ENCODE measurements around the gene TRUB1. TPM values are rescaled to one million over a fixed set of nuclear protein-coding genes. Genes with fewer than 3 reads are reported as not detected.

Gene TRUB1
- total and polyA plus RNA-seq, 12 donors: 7.9 to 106 (median 52.4) TPM

DNA sequence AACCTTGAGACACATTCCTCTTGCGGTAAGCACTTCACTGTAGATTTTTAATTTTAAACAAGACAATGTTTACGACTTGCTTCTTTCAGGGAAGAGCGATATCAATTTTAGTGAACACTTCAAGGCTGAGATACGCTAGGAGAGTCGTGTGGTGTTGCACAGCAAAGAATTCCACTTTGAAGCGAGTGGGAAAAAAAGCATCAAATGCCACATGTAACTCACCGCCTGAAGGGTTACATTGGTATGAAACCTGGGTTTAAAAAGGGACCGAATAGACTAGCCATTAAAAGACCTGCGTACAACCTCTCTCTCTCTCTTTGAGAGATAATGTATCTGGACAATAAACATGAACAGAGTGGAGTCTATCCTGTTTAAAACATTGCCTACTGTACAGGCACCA lies 86.4 kb downstream of the TRUB1 start:
- Histone ChIP-seq H3K4me3 (peak overlapping the region in 1 of 4 donors; percentile 17), H3K9me3 (replicated peaks in 1 of 3) (no peaks in the 10 kb centered on the region), H3K27ac (peak overlapping the region in 3 of 5 donors; percentile 24 to 54 (median 38)), H3K27me3 (no peaks in the 10 kb centered on the region), H3K36me3 (replicated peaks in 1 of 2) (no peaks in the 10 kb centered on the region), H3K4me1 (replicated peaks in 1 of 2) (peaks cover 0 to 10% of the 10 kb centered on the region in 2 donors)
- intact Hi-C loops (cut with DNase I): no loop called here
- no peak for DNase-seq
- TF ChIP-seq POLR2A (IDR thresholded peaks at IDR 0.05): no peak
- TF ChIP-seq, protein P1, sequence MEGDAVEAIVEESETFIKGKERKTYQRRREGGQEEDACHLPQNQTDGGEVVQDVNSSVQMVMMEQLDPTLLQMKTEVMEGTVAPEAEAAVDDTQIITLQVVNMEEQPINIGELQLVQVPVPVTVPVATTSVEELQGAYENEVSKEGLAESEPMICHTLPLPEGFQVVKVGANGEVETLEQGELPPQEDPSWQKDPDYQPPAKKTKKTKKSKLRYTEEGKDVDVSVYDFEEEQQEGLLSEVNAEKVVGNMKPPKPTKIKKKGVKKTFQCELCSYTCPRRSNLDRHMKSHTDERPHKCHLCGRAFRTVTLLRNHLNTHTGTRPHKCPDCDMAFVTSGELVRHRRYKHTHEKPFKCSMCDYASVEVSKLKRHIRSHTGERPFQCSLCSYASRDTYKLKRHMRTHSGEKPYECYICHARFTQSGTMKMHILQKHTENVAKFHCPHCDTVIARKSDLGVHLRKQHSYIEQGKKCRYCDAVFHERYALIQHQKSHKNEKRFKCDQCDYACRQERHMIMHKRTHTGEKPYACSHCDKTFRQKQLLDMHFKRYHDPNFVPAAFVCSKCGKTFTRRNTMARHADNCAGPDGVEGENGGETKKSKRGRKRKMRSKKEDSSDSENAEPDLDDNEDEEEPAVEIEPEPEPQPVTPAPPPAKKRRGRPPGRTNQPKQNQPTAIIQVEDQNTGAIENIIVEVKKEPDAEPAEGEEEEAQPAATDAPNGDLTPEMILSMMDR (IDR thresholded peaks at IDR 0.05): no peak
- WGBS, 4 donors: 44 to 50% (median 48%) methylated on average over 9 of the region's 9 CpGs

DNA sequence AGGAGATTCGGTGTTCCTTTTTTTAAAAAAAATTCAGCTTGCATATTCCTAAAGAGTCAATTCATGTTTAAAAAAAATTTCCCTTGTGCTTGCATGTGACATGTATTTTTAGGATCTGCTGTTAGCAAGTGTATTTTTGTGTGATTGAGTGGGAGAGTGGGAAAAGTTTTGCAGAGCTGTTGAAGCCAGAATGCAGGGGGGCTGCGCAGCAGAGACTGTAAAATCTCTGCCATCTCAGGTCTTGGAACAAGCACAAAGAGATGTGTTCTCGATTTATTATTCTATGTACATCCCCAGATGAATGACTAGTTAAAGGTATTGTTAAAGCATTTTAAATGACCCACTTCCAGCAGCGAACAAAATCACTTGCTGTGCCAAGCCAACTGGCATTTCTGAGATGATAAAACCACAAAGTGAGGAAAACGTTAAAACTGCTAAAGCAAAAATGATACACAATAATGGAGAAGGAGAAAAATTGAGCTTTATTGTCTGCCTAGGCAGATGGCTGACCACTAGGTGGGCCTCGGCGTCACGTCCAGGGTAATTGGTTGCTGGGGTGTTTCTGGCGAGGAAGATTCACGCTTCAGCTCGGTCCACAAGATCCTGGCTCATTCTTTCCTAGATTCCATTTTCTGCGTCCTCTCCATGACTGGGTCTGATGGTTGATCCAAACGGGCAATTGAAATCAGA lies 88.2 kb downstream of the TRUB1 start:
- Histone ChIP-seq H3K36me3 (replicated peaks in 1 of 2) (no peaks in the 10 kb centered on the region), H3K9me3 (replicated peaks in 1 of 3) (no peaks in the 10 kb centered on the region), H3K27ac (no peak overlapping the region), H3K27me3 (no peaks in the 10 kb centered on the region), H3K4me3 (no peak overlapping the region), H3K4me1 (replicated peaks in 1 of 2) (peaks cover 0 to 12% of the 10 kb centered on the region in 2 donors)
- no peak for TF ChIP-seq POLR2A (IDR thresholded peaks at IDR 0.05)
- TF ChIP-seq, protein P1 (IDR thresholded peaks at IDR 0.05): no peak
- WGBS, 4 donors: 73 to 78% (median 75%) methylated on average over 13 of the region's 13 CpGs
- DNase-seq: no peak
- intact Hi-C loops (cut with DNase I): no loop called here

DNA sequence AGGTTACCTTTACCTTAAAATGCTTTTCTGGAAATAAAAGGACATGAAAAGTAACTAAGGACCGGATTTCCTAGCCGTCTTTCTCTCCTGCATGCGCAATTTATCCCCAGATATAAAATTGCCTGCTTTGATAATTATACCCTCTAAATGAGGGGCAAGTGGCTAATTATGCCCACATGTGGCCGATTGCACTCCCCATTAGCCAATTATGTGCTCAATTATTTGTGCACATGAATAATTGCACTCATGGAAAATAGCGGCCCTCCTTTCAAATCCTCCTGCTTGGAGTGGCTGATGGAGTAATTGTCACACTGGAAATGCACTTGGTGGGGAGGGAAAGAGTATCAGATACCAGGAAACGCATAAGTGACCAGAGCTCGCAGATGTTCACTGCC lies 88.7 kb downstream of the TRUB1 start:
- Histone ChIP-seq H3K4me3 (no peak overlapping the region), H3K4me1 (replicated peaks in 1 of 2) (peaks cover 0 to 12% of the 10 kb centered on the region in 2 donors), H3K27me3 (no peaks in the 10 kb centered on the region), H3K36me3 (replicated peaks in 1 of 2) (no peaks in the 10 kb centered on the region), H3K27ac (no peak overlapping the region), H3K9me3 (replicated peaks in 1 of 3) (no peaks in the 10 kb centered on the region)
- intact Hi-C loops (cut with DNase I): no loop called here
- 86 to 95% (median 91%) methylated on average over 7 of the region's 7 CpGs for WGBS, 4 donors
- TF ChIP-seq, protein P1 (IDR thresholded peaks at IDR 0.05): no peak
- no peak for TF ChIP-seq POLR2A (IDR thresholded peaks at IDR 0.05)
- no peak for DNase-seq

Small RNA genes within 50 kb of the gene (small RNA-seq; reads per million reads assigned to genes)
- gene RNU6-1121P: 0 reads per million in 2 donors

Other genes starting within 250 kb of the TRUB1 start
- gene FHIP2A, start 116.4 kb upstream of the TRUB1 start, total RNA-seq: 10 to 100 TPM; 18.0 to 39.6 (median 30.5) TPM
- gene FHIP2A, start 116.4 kb upstream of the TRUB1 start, polyA plus RNA-seq: 10 to 100 TPM in 2 of 3 donors, 1 to 10 TPM in 1; 8.1 to 23.4 (median 10.3) TPM
- gene ATRNL1, start 155.2 kb downstream of the TRUB1 start, total RNA-seq: 100 to 1,000 TPM in 5 of 9 donors, 10 to 100 TPM in 4; 28.4 to 217 (median 100) TPM
- gene ATRNL1, start 155.2 kb downstream of the TRUB1 start, polyA plus RNA-seq: 10 to 100 TPM in 1 of 3 donors, 1 to 10 TPM in 2; 4.8 to 14.9 (median 8.4) TPM